Measurements from ENCODE around the gene ADAMTSL1.

ADAMTSL1 gene

DNA sequence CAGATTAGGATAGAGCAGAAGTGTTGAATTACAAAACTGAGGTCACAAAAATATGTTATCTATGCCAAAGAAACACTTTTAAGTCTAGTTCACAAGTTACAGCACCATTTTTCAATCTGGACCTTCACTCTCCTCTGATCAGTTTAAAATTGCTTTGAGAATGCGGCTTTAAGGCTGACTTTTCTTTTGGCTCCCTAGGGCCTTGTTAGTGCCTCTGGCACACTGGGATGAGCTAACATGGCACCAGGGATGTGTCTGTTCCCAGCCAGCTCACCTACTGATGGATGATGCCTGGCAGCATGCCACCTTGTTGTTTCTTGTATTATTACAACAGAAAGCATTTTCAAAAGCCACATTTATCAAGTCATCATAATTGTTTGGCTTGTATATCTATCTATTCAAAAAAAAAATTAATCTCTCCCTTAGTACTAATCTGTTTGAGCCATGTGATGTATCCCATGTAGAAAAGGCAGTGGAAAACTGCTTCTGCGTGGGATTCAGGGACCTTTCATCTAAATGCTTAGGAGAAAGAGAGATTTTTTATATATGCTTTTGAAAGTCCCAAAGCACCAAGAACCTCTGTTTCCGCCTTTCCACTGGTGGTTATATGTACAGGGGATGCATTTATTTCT is 46.6 kb downstream of the ADAMTSL1 start:
- no peak for DNase-seq (ENCODE audit: low spot score)
- TF ChIP-seq, protein P1, sequence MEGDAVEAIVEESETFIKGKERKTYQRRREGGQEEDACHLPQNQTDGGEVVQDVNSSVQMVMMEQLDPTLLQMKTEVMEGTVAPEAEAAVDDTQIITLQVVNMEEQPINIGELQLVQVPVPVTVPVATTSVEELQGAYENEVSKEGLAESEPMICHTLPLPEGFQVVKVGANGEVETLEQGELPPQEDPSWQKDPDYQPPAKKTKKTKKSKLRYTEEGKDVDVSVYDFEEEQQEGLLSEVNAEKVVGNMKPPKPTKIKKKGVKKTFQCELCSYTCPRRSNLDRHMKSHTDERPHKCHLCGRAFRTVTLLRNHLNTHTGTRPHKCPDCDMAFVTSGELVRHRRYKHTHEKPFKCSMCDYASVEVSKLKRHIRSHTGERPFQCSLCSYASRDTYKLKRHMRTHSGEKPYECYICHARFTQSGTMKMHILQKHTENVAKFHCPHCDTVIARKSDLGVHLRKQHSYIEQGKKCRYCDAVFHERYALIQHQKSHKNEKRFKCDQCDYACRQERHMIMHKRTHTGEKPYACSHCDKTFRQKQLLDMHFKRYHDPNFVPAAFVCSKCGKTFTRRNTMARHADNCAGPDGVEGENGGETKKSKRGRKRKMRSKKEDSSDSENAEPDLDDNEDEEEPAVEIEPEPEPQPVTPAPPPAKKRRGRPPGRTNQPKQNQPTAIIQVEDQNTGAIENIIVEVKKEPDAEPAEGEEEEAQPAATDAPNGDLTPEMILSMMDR (IDR thresholded peaks at IDR 0.05; ENCODE audit: extremely low read depth, insufficient read depth, missing control alignments), result no peak
- in situ Hi-C loops (cut with MboI; ENCODE audit: low pct_unique_long_range_greater_than_20kb, low sequenced_read_pairs, unreplicated experiment), result no loop called here

DNA sequence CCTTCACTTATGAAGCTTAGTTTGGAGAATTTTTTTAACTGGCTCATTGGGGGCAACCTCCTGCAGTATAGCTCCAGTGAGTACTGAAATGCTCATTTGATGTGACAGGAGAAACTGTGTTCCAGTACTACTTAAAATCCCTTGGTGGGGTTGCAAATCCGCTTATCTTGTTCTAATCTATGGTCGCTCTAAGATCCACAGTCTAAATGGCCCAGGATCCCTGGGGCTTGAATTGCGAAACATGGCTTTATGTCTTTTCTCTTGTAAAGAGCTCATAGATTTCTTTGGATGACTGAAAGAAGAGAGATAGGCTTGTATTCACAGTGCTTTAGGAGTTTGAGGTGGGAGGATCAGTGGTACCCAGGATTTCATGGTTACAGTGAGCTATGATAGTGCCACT is 52.7 kb downstream of the ADAMTSL1 start:
- no peak for DNase-seq (ENCODE audit: low spot score)

DNA sequence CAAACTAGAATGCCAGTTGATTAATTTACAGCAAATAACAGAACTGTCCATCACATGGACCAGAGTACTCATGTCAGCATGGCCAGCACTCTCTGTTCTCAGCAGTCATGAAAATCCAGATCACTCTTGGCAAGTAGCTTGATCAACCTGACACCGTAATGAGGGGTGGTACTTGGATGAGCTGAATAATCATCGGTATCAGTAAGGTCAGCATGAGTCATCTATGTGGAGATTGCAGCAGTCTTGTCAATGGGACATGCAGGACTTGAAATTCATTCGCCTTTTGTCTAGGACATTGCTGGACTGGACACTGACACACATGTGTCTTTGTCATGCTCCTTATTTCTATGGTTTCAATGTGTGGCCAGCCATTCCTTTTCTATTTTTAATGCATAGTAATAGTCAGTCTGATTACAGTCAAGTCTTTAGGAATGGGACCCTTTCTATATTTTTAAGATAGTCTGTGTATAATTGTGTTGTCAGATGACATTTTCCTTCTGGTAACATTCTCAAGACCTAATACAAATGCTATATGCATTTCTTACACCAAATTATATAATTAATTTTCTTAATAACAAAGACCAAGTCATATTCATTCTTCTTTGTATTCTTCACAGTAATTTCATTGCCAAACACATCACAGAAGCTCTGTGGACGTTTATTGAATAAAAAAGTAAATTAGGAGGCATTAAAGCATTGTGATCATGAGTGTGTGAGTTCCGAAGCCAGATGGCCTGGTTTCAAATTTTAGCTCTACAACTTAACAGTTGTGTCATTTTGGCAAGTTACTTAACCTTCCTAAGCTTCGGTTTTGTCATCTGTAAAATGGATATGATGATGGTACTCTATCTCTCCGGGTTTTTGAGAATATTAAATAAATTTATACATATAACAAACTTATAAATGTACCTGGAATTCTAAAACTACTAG is 57.4 kb downstream of the ADAMTSL1 start:
- TF ChIP-seq, protein P1 (IDR thresholded peaks at IDR 0.05; ENCODE audit: extremely low read depth, insufficient read depth, missing control alignments), result no peak
- in situ Hi-C loops (cut with MboI; ENCODE audit: low pct_unique_long_range_greater_than_20kb, low sequenced_read_pairs, unreplicated experiment), result no loop called here
- no peak for DNase-seq (ENCODE audit: low spot score)

More for the DNA sequence above, 52.7 kb downstream of the ADAMTSL1 start:
- in situ Hi-C loops (cut with MboI; ENCODE audit: low pct_unique_long_range_greater_than_20kb, low sequenced_read_pairs, unreplicated experiment), result no loop called here
- TF ChIP-seq, protein P1 (IDR thresholded peaks at IDR 0.05; ENCODE audit: extremely low read depth, insufficient read depth, missing control alignments), result no peak

DNA sequence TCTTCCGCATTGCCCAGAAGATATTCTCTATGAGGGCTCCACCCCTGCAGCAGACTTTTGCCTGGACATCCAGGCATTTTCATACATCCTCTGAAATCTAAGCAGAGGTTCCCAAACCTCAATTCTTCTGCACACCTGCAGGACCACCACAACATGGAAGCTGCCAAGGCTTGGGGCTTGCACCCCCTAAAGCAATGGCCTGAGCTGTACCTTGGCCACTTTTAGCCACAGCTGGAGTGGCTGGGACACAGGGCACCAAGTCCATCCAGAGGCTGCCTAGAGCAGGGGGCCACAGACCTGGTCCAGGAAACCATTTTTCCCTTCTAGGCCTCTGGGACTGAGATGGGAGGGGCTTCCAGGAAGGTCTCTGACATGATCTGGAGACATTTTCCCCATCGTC is 60.7 kb downstream of the ADAMTSL1 start:
- in situ Hi-C loops (cut with MboI; ENCODE audit: low pct_unique_long_range_greater_than_20kb, low sequenced_read_pairs, unreplicated experiment), result no loop called here
- TF ChIP-seq, protein P1 (IDR thresholded peaks at IDR 0.05; ENCODE audit: extremely low read depth, insufficient read depth, missing control alignments), result no peak
- no peak for DNase-seq (ENCODE audit: low spot score)

DNA sequence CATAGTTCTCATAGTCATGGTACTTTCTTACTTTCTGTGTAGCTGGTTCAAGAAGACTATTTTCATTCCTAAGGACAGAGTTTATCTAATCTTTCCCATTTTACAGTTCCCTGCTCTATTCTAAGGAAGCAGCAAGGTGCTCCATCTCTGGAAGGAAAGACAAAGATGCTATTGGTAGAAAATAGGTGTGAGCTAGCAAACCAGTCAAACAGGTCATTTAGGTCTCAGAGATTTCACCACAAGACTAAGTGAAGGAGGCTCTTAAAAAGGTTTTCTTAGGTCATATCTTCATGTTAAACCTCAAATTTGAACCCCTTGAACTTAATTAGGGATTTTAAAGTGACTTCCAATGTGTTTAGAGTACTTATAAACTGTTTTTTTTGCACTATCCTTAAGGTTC is 62.6 kb downstream of the ADAMTSL1 start:
- TF ChIP-seq, protein P1 (IDR thresholded peaks at IDR 0.05; ENCODE audit: extremely low read depth, insufficient read depth, missing control alignments), result no peak
- no peak for DNase-seq (ENCODE audit: low spot score)
- in situ Hi-C loops (cut with MboI; ENCODE audit: low pct_unique_long_range_greater_than_20kb, low sequenced_read_pairs, unreplicated experiment), result no loop called here

DNA sequence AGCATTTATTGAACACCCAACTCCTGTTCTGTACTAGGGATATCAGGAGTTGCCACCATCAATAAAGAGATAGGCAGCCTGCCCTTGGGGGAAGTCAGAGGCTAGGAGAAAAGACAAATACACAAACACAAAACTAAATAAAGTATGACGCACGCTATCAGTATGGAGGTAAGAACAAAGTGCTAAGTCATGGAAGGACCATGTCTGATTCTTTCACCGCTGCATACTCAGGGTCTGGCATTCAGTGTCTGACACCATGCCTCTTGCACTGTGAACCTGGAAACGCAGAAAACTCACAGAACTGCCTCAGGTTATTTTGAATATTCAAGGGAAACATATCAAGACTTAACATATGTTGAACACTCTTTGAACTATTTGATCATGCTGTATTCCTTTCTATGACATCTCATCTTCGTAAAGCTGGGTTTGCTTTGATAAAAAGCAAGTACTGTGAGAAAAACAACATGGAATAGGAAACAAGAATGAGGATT is 65.3 kb downstream of the ADAMTSL1 start:
- DNase-seq (ENCODE audit: low spot score), result no peak
- TF ChIP-seq, protein P1 (IDR thresholded peaks at IDR 0.05; ENCODE audit: extremely low read depth, insufficient read depth, missing control alignments), result no peak
- in situ Hi-C loops (cut with MboI; ENCODE audit: low pct_unique_long_range_greater_than_20kb, low sequenced_read_pairs, unreplicated experiment), result no loop called here
